ENCODE data around the gene N4BP2.
"Not testable (repeated sequence)": the region's sequence is repeated elsewhere in the genome, so short reads cannot be mapped to it uniquely, and the experiment has no call there.

DNA sequence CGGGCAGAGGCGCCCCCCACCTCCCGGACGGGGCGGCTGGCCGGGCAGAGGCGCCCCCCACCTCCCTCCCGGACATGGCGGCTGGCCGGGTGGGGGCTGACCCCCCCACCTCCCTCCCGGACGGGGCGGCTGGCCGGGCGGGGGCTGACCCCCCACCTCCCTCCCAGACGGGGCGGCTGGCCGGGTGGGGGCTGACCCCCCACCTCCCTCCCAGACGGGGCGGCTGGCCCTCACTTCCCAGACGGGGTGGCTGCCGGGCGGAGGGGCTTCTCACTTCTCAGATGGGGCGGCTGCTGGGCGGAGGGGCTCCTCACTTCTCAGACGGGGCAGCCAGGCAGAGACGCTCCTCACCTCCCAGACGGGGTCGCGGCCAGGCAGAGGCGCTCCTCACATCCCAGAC, 90.8 kb downstream of the N4BP2 start:
- TF ChIP-seq, protein P1, sequence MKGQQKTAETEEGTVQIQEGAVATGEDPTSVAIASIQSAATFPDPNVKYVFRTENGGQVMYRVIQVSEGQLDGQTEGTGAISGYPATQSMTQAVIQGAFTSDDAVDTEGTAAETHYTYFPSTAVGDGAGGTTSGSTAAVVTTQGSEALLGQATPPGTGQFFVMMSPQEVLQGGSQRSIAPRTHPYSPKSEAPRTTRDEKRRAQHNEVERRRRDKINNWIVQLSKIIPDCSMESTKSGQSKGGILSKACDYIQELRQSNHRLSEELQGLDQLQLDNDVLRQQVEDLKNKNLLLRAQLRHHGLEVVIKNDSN (CRISPR knock-in tag; IDR thresholded peaks at IDR 0.05) = not testable (repeated sequence)
- TF ChIP-seq, protein P2, sequence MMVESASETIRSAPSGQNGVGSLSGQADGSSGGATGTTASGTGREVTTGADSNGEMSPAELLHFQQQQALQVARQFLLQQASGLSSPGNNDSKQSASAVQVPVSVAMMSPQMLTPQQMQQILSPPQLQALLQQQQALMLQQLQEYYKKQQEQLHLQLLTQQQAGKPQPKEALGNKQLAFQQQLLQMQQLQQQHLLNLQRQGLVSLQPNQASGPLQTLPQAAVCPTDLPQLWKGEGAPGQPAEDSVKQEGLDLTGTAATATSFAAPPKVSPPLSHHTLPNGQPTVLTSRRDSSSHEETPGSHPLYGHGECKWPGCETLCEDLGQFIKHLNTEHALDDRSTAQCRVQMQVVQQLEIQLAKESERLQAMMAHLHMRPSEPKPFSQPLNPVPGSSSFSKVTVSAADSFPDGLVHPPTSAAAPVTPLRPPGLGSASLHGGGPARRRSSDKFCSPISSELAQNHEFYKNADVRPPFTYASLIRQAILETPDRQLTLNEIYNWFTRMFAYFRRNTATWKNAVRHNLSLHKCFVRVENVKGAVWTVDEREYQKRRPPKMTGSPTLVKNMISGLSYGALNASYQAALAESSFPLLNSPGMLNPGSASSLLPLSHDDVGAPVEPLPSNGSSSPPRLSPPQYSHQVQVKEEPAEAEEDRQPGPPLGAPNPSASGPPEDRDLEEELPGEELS (CRISPR knock-in tag; IDR thresholded peaks at IDR 0.05) = not testable (repeated sequence)
- TF ChIP-seq NFE2L1 (CRISPR knock-in tag; IDR thresholded peaks at IDR 0.05); SMAD3 (CRISPR knock-in tag; IDR thresholded peaks at IDR 0.05; ENCODE audit: borderline replicate concordance); NFYB (CRISPR knock-in tag; conservative IDR thresholded peaks at IDR 0.05; ENCODE audit: low read depth); ZNF416 (CRISPR knock-in tag; IDR thresholded peaks at IDR 0.05); NR1H2 (CRISPR knock-in tag; IDR thresholded peaks at IDR 0.05); TEAD4 (CRISPR knock-in tag; IDR thresholded peaks at IDR 0.05); ZNF121 (CRISPR knock-in tag; IDR thresholded peaks at IDR 0.05): not testable (repeated sequence)
- TF ChIP-seq, protein P3, sequence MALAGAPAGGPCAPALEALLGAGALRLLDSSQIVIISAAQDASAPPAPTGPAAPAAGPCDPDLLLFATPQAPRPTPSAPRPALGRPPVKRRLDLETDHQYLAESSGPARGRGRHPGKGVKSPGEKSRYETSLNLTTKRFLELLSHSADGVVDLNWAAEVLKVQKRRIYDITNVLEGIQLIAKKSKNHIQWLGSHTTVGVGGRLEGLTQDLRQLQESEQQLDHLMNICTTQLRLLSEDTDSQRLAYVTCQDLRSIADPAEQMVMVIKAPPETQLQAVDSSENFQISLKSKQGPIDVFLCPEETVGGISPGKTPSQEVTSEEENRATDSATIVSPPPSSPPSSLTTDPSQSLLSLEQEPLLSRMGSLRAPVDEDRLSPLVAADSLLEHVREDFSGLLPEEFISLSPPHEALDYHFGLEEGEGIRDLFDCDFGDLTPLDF (CRISPR knock-in tag; IDR thresholded peaks at IDR 0.05) = not testable (repeated sequence)
- TF ChIP-seq, protein P4, sequence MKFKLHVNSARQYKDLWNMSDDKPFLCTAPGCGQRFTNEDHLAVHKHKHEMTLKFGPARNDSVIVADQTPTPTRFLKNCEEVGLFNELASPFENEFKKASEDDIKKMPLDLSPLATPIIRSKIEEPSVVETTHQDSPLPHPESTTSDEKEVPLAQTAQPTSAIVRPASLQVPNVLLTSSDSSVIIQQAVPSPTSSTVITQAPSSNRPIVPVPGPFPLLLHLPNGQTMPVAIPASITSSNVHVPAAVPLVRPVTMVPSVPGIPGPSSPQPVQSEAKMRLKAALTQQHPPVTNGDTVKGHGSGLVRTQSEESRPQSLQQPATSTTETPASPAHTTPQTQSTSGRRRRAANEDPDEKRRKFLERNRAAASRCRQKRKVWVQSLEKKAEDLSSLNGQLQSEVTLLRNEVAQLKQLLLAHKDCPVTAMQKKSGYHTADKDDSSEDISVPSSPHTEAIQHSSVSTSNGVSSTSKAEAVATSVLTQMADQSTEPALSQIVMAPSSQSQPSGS (CRISPR knock-in tag; IDR thresholded peaks at IDR 0.05; ENCODE audit: borderline replicate concordance, low read depth) = not testable (repeated sequence)
- TF ChIP-seq, protein P5, sequence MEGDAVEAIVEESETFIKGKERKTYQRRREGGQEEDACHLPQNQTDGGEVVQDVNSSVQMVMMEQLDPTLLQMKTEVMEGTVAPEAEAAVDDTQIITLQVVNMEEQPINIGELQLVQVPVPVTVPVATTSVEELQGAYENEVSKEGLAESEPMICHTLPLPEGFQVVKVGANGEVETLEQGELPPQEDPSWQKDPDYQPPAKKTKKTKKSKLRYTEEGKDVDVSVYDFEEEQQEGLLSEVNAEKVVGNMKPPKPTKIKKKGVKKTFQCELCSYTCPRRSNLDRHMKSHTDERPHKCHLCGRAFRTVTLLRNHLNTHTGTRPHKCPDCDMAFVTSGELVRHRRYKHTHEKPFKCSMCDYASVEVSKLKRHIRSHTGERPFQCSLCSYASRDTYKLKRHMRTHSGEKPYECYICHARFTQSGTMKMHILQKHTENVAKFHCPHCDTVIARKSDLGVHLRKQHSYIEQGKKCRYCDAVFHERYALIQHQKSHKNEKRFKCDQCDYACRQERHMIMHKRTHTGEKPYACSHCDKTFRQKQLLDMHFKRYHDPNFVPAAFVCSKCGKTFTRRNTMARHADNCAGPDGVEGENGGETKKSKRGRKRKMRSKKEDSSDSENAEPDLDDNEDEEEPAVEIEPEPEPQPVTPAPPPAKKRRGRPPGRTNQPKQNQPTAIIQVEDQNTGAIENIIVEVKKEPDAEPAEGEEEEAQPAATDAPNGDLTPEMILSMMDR (IDR thresholded peaks at IDR 0.05) = not testable (repeated sequence)
- TF ChIP-seq, protein P6, sequence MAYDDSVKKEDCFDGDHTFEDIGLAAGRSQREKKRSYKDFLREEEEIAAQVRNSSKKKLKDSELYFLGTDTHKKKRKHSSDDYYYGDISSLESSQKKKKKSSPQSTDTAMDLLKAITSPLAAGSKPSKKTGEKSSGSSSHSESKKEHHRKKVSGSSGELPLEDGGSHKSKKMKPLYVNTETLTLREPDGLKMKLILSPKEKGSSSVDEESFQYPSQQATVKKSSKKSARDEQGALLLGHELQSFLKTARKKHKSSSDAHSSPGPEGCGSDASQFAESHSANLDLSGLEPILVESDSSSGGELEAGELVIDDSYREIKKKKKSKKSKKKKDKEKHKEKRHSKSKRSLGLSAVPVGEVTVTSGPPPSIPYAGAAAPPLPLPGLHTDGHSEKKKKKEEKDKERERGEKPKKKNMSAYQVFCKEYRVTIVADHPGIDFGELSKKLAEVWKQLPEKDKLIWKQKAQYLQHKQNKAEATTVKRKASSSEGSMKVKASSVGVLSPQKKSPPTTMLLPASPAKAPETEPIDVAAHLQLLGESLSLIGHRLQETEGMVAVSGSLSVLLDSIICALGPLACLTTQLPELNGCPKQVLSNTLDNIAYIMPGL (CRISPR knock-in tag; IDR thresholded peaks at IDR 0.05) = not testable (repeated sequence)
- TF ChIP-seq, protein P7, sequence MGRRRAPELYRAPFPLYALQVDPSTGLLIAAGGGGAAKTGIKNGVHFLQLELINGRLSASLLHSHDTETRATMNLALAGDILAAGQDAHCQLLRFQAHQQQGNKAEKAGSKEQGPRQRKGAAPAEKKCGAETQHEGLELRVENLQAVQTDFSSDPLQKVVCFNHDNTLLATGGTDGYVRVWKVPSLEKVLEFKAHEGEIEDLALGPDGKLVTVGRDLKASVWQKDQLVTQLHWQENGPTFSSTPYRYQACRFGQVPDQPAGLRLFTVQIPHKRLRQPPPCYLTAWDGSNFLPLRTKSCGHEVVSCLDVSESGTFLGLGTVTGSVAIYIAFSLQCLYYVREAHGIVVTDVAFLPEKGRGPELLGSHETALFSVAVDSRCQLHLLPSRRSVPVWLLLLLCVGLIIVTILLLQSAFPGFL (CRISPR knock-in tag; IDR thresholded peaks at IDR 0.05; ENCODE audit: borderline replicate concordance) = not testable (repeated sequence)

Data from WTC11 (cell line).